Measurements from ENCODE around the gene MFF.

DNA sequence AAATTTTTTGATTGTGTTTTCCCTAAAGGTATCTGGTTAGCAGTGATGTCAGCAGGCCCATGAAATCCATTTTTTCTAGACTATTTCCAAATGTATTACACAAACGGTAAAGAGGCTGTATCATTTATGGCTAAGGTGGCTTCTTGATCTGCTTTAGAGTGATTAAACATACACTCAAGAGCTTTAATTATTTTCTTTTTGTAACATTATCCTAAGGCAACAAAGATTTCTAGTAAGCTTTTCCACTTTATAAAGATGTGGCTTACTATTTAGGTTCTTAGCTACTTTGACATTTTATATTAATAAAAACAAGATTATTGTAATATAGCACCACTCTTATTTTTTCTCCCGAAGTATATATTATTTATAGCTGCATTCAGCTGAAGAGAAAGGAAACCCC, 16.5 kb downstream of the MFF start:
- TF ChIP-seq ZNF366 (tag by site-specific recombination; conservative IDR thresholded peaks at IDR 0.05) = no peak
- TF ChIP-seq, protein P1, sequence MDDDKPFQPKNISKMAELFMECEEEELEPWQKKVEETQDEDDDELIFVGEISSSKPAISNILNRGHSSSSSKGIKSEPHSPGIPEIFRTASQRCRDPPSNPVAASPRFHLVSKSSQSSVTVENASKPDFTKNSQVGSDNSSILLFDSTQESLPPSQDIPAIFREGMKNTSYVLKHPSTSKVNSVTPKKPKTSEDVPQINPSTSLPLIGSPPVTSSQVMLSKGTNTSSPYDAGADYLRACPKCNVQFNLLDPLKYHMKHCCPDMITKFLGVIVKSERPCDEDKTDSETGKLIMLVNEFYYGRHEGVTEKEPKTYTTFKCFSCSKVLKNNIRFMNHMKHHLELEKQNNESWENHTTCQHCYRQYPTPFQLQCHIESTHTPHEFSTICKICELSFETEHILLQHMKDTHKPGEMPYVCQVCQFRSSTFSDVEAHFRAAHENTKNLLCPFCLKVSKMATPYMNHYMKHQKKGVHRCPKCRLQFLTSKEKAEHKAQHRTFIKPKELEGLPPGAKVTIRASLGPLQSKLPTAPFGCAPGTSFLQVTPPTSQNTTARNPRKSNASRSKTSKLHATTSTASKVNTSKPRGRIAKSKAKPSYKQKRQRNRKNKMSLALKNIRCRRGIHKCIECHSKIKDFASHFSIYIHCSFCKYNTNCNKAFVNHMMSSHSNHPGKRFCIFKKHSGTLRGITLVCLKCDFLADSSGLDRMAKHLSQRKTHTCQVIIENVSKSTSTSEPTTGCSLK (tag by site-specific recombination; IDR thresholded peaks at IDR 0.05) = no peak
- TF ChIP-seq, protein P2, sequence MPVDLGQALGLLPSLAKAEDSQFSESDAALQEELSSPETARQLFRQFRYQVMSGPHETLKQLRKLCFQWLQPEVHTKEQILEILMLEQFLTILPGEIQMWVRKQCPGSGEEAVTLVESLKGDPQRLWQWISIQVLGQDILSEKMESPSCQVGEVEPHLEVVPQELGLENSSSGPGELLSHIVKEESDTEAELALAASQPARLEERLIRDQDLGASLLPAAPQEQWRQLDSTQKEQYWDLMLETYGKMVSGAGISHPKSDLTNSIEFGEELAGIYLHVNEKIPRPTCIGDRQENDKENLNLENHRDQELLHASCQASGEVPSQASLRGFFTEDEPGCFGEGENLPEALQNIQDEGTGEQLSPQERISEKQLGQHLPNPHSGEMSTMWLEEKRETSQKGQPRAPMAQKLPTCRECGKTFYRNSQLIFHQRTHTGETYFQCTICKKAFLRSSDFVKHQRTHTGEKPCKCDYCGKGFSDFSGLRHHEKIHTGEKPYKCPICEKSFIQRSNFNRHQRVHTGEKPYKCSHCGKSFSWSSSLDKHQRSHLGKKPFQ (tag by site-specific recombination; IDR thresholded peaks at IDR 0.05) = no peak
- TF ChIP-seq, protein P3, sequence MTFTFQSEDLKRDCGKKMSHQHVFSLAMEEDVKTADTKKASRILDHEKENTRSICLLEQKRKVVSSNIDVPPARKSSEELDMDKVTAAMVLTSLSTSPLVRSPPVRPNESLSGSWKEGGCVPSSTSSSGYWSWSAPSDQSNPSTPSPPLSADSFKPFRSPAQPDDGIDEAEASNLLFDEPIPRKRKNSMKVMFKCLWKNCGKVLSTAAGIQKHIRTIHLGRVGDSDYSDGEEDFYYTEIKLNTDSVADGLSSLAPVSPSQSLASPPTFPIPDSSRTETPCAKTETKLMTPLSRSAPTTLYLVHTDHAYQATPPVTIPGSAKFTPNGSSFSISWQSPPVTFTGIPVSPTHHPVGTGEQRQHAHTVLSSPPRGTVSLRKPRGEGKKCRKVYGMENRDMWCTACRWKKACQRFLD (tag by site-specific recombination; IDR thresholded peaks at IDR 0.05) = no peak

All from HEK293 (cell line).